H1 (cell line): ENCODE measurements around the gene DDHD1. TPM values are rescaled to one million over a fixed set of nuclear protein-coding genes. Genes with fewer than 3 reads are reported as not detected.

Source experiments
- CTCF ChIA-PET: fragments of 300-600 bp; sonication (Branson Sonifier 250); formaldehyde crosslinking; loops from one replicate; lab custom pipeline; 2021; ENCODE audit not compliant: partially characterized antibody; lab: Charles Lee
- POLR2A ChIA-PET: fragments of 300-600 bp; sonication (Branson Sonifier 250); formaldehyde crosslinking; loops from one replicate; lab custom pipeline; 2021; ENCODE audit warnings: inconsistent platforms; ENCODE audit not compliant: partially characterized antibody; lab: Charles Lee
- DNase-seq, 2 experiments: peaks; one replicate each; pipeline versions ENCODE4 v3.0.0 to v3.0.0-alpha.2; 2010 to 2022; ENCODE audit warnings: low spot score in 2 of 2, low read depth in 1 of 2, mixed read lengths in 1 of 2
- FAIRE-seq: peaks from 2 replicates; lab custom pipeline; 2011; peaks lifted over from hg19 to GRCh38; lab: Jason Lieb, UNC
- H2AFZ ChIP-seq: 2 replicates; pipeline ENCODE4 v1.8.1; 2012; ENCODE audit warnings: low read length, inconsistent platforms
- H2AK5ac ChIP-seq: 2 replicates; pipeline ENCODE4 v1.6.1; 2013; ENCODE audit warnings: low read depth, low read length
- H2BK120ac ChIP-seq: replicated peaks from 2 replicates; pipeline ENCODE3; 2013; ENCODE audit warnings: low read depth, low read length, inconsistent platforms
- H2BK12ac ChIP-seq: 2 replicates; pipeline ENCODE4 v1.6.1; 2013; ENCODE audit warnings: low read depth, low read length
- H2BK15ac ChIP-seq: 2 replicates; pipeline ENCODE4 v1.6.1; 2013; ENCODE audit warnings: low read length
- H2BK20ac ChIP-seq: 2 replicates; pipeline ENCODE4 v1.6.1; 2013; ENCODE audit warnings: low read length
- H2BK5ac ChIP-seq: 2 replicates; pipeline ENCODE4 v1.6.1; 2013; ENCODE audit warnings: low read depth, low read length
- H3K14ac ChIP-seq: 2 replicates; pipeline ENCODE4 v1.6.1; 2013; ENCODE audit warnings: inconsistent platforms; ENCODE audit not compliant: insufficient read length
- H3K18ac ChIP-seq: 2 replicates; pipeline ENCODE4 v1.6.1; 2013; ENCODE audit warnings: low read length; ENCODE audit errors: extremely low read depth
- H3K23ac ChIP-seq: 2 replicates; pipeline ENCODE4 v1.6.1; 2013; ENCODE audit warnings: inconsistent platforms; ENCODE audit not compliant: insufficient read length
- H3K23me2 ChIP-seq: 2 replicates; pipeline ENCODE4 v1.6.1; 2013; ENCODE audit warnings: low read depth, low read length
- H3K27ac ChIP-seq: 2 replicates; pipeline ENCODE4 v1.6.1; 2011; ENCODE audit warnings: low read depth, low read length, inconsistent platforms
- H3K27me3 ChIP-seq, 4 experiments: replicated peaks in 1 of 4; 1 replicate in 1 of 4; 2 replicates in 3 of 4; pipeline versions ENCODE4 v1.6.1 to v1.8.1; 2011 to 2013; ENCODE audit warnings: low read length in 3 of 4, mild to moderate bottlenecking in 3 of 4, inconsistent platforms in 2 of 4, mixed read lengths in 2 of 4, moderate library complexity in 1 of 4; ENCODE audit not compliant: control insufficient read depth in 3 of 4, insufficient read depth in 3 of 4; ENCODE audit errors: extremely low read depth in 1 of 4
- H3K36me3 ChIP-seq, 4 experiments: 2 replicates each; pipeline versions ENCODE4 v1.6.1 to v1.8.1; 2011 to 2013; ENCODE audit warnings: mild to moderate bottlenecking in 4 of 4, low read length in 3 of 4, moderate library complexity in 2 of 4, control low read depth in 1 of 4, inconsistent platforms in 1 of 4; ENCODE audit not compliant: insufficient read depth in 4 of 4, control insufficient read depth in 2 of 4
- H3K4ac ChIP-seq: replicated peaks from 2 replicates; pipeline ENCODE3; 2013; ENCODE audit warnings: low read length, low read depth, mixed read lengths, inconsistent platforms; ENCODE audit not compliant: insufficient read length
- H3K4me1 ChIP-seq, 4 experiments: replicated peaks in 1 of 4; 1 replicate in 1 of 4; 2 replicates in 3 of 4; pipeline versions ENCODE4 v1.6.1 to v1.8.1; 2011 to 2013; ENCODE audit warnings: low read length in 3 of 4, inconsistent platforms in 2 of 4, mixed read lengths in 1 of 4; ENCODE audit not compliant: insufficient read depth in 4 of 4, control insufficient read depth in 3 of 4
- H3K4me2 ChIP-seq, 2 experiments: 2 replicates each; pipeline versions ENCODE4 v1.6.1 to v1.8.1; 2011 to 2013; ENCODE audit warnings: low read depth in 2 of 2, low read length in 2 of 2, control low read depth in 1 of 2, inconsistent platforms in 1 of 2, mild to moderate bottlenecking in 1 of 2; ENCODE audit not compliant: insufficient read depth in 1 of 2
- H3K4me3 ChIP-seq, 4 experiments: fragments of 200-600, 300-600 bp in 1 of 4; sonication (generic), shearing (Covaris generic), sonication (Bioruptor Twin) in 1 of 4; 2 replicates each; pipeline versions ENCODE4 v1.5.1 to v1.8.1; 2011 to 2016; ENCODE audit warnings: low read length in 4 of 4, low read depth in 3 of 4, control low read depth in 2 of 4, inconsistent platforms in 2 of 4, mild to moderate bottlenecking in 2 of 4, mixed read lengths in 1 of 4, moderate library complexity in 1 of 4; ENCODE audit not compliant: insufficient read depth in 2 of 4; ENCODE audit errors: extremely low read depth in 1 of 4
- H3K56ac ChIP-seq: replicated peaks from 2 replicates; pipeline ENCODE3; 2013; ENCODE audit warnings: low read depth, mild to moderate bottlenecking, mixed read lengths, low read length, inconsistent platforms; ENCODE audit not compliant: insufficient read length
- H3K79me1 ChIP-seq: 2 replicates; pipeline ENCODE4 v1.6.1; 2013; ENCODE audit warnings: low read depth, low read length, control low read depth
- H3K79me2 ChIP-seq, 2 experiments: 2 replicates each; pipeline versions ENCODE4 v1.6.1 to v1.8.1; 2012 to 2013; ENCODE audit warnings: low read length in 2 of 2, mild to moderate bottlenecking in 2 of 2, inconsistent platforms in 1 of 2; ENCODE audit not compliant: insufficient read depth in 2 of 2, control insufficient read depth in 1 of 2
- H3K9ac ChIP-seq, 4 experiments: replicated peaks in 1 of 4; 1 replicate in 1 of 4; 2 replicates in 3 of 4; pipeline versions ENCODE4 v1.6.1 to v1.8.1; 2011 to 2013; ENCODE audit warnings: low read depth in 3 of 4, low read length in 3 of 4, control low read depth in 2 of 4, mild to moderate bottlenecking in 2 of 4, moderate library complexity in 2 of 4, inconsistent platforms in 1 of 4; ENCODE audit errors: extremely low read depth in 1 of 4
- H3K9me3 ChIP-seq, 2 experiments: 2 replicates each; pipeline versions ENCODE4 v1.6.1 to v1.8.1; 2012 to 2013; ENCODE audit warnings: mild to moderate bottlenecking in 2 of 2, moderate library complexity in 2 of 2, control low read depth in 1 of 2, inconsistent platforms in 1 of 2, low read depth in 1 of 2, low read length in 1 of 2, mixed read lengths in 1 of 2; ENCODE audit not compliant: insufficient read depth in 2 of 2
- H4K20me1 ChIP-seq, 2 experiments: replicated peaks in 1 of 2; 2 replicates each; pipeline versions ENCODE3 to v1.8.1; 2011 to 2013; ENCODE audit warnings: inconsistent platforms in 2 of 2, low read length in 2 of 2, mild to moderate bottlenecking in 1 of 2; ENCODE audit not compliant: insufficient read depth in 2 of 2, control insufficient read depth in 1 of 2
- H4K5ac ChIP-seq: 2 replicates; pipeline ENCODE4 v1.6.1; 2013; ENCODE audit warnings: low read length, low read depth, mixed read lengths, inconsistent platforms; ENCODE audit not compliant: insufficient read length
- H4K8ac ChIP-seq: 2 replicates; pipeline ENCODE4 v1.8.0; 2013; ENCODE audit warnings: mild to moderate bottlenecking, moderate library complexity, low read length, inconsistent platforms; ENCODE audit not compliant: insufficient read depth; ENCODE audit errors: extremely low read depth
- H4K91ac ChIP-seq: replicated peaks from 2 replicates; pipeline ENCODE3; 2013; ENCODE audit warnings: low read length, mixed read lengths, inconsistent platforms; ENCODE audit not compliant: insufficient read length
- BCL11A ChIP-seq, 2 experiments: IDR thresholded peaks; one replicate each; pipeline ENCODE4 v1.6.1; 2011; ENCODE audit warnings: low read depth in 2 of 2, low read length in 2 of 2, mild to moderate bottlenecking in 2 of 2
- POLR2AphosphoS5 ChIP-seq: IDR thresholded peaks from 2 replicates; pipeline ENCODE4 v1.6.1; 2011; ENCODE audit warnings: low read depth, low read length
- WGBS, 2 experiments: shearing (Covaris generic) in 1 of 2; methylation state at CpG; one replicate each; pipeline versions ENCODE4 v1.1.6 to v1.1.7; 2013 to 2015; ENCODE audit warnings: low lambda C conversion rate in 2 of 2, mixed read lengths in 2 of 2, inconsistent platforms in 1 of 2, low coverage in 1 of 2, missing lambda C conversion rate in 1 of 2; ENCODE audit not compliant: insufficient replicate concordance in 2 of 2, insufficient coverage in 1 of 2, insufficient read length in 1 of 2; ENCODE audit errors: extremely low coverage in 1 of 2, missing lambda C conversion rate in 1 of 2; 5-methylcytosine and 5-hydroxymethylcytosine counted together
- polyA plus RNA-seq, 7 experiments: library from polyadenylated mRNA; depleted of rRNA in 3 of 7; stranded (reverse) in 5 of 7; unstranded in 2 of 7; fragments of >200 nt in 5 of 7; fragments of 200-250 nt in 2 of 7; gene quantifications; 1 replicate in 5 of 7; 2 replicates in 1 of 7; 4 replicates in 1 of 7; pipeline versions ENCODE4 v1.2.1 to v1.2.3, GENCODE V29; 2011 to 2013; ENCODE audit warnings: missing spikeins in 2 of 7, mixed read lengths in 2 of 7
- total RNA-seq: library from RNA; stranded (reverse); fragmentation: NEBNext Ultra II Directional; extraction: Animal tissue kit (Norgen Biotek cat#: 25700); gene quantifications from 2 replicates; pipeline ENCODE4 v1.2.1, GENCODE V29; 2021

The DDHD1 gene
- total and polyA plus RNA-seq, 2 of the 8 experiments (the other 6 are each of a cell fraction or from before 2014, with no cell fraction given) = 3.6 to 16.0 TPM

DNA sequence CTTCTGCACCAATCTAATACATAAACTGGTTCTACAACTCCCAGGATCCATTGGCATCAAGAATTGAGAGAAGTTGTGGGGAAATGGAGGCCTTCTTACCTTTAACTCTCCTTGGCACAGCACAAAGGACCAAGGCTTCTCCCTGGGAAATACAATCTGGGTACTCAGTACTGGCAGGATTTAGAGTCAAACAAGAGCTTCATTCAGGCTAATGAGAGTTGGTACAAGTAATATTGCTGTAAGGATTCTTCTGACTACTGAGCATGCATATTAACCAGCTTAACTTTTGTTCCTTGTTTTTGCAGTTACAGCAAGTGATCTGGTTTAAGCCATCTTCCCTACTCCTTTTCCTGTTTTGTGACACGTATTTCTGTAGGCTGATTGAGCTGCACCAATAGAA is 126.1 kb downstream of the DDHD1 start:
- no peak overlapping the region for H3K18ac ChIP-seq
- no peak overlapping the region for H4K5ac ChIP-seq
- no peak overlapping the region for H3K4me2 ChIP-seq
- no peak for TF ChIP-seq POLR2AphosphoS5
- TF ChIP-seq BCL11A (IDR thresholded peaks at IDR 0.05; ENCODE audit: low read depth in 2 of 2, low read length in 2 of 2) = no peak
- TF ChIP-seq, all 59 proteins: peak for 0
- no peaks in the 10 kb centered on the region for H4K20me1 ChIP-seq
- H2BK120ac ChIP-seq = no peak overlapping the region
- peaks cover 0 to 4% (median 2%) of the 10 kb centered on the region in 4 experiments; a peak in 2 of 7 replicates for H3K4me1 ChIP-seq
- no peak overlapping the region for H3K4me3 ChIP-seq
- H2BK15ac ChIP-seq = no peak overlapping the region
- ChIA-PET CTCF (interaction anchor here (0.9 to 1.3 kb wide), 3 partner anchors 27 to 212 kb away, joined by 3 to 4 read pairs (median 3); no protein-coding TSS in a partner anchor), POLR2A (no interaction called here)
- H4K91ac ChIP-seq = no peak overlapping the region
- H2BK20ac ChIP-seq = no peak overlapping the region
- 50% methylated on average over 1 of the region's 1 CpG; no CpG with 5 or more reads in 1 of the 2 experiments for WGBS, 2 experiments
- no peak overlapping the region for H3K9ac ChIP-seq
- no peaks in the 10 kb centered on the region for H3K23me2 ChIP-seq
- DNase-seq (no peak), FAIRE-seq (no peak)
- no peak overlapping the region for H2BK12ac ChIP-seq
- H3K14ac ChIP-seq = no peak overlapping the region
- no peaks in the 10 kb centered on the region for H3K9me3 ChIP-seq
- H2AK5ac ChIP-seq = no peak overlapping the region
- H3K27ac ChIP-seq = no peak overlapping the region
- H3K36me3 ChIP-seq = no peaks in the 10 kb centered on the region
- H3K27me3 ChIP-seq = no peaks in the 10 kb centered on the region
- no peak overlapping the region for H3K23ac ChIP-seq
- no peaks in the 10 kb centered on the region for H3K79me1 ChIP-seq
- H4K8ac ChIP-seq = no peak overlapping the region
- H3K56ac ChIP-seq = no peak overlapping the region
- H3K79me2 ChIP-seq = no peaks in the 10 kb centered on the region
- H2BK5ac ChIP-seq = no peak overlapping the region
- H2AFZ ChIP-seq = no peak overlapping the region
- H3K4ac ChIP-seq = no peak overlapping the region
